Neuron (in vitro differentiated cells): Measurements from ENCODE around the gene SLC22A16.
"Not testable (repeated sequence)": the region's sequence is repeated elsewhere in the genome, so short reads cannot be mapped to it uniquely, and the experiment has no call there.

Source experiments
- H2AFZ ChIP-seq: one replicate; pipeline ENCODE4 v1.6.1; 2013; ENCODE audit warnings: low read depth, mild to moderate bottlenecking, inconsistent platforms, low read length, moderate library complexity
- H3K27me3 ChIP-seq: one replicate; pipeline ENCODE4 v1.6.1; 2013; ENCODE audit warnings: low read length; ENCODE audit not compliant: insufficient read depth
- H3K36me3 ChIP-seq: one replicate; pipeline ENCODE4 v1.6.1; 2013; ENCODE audit warnings: low read length; ENCODE audit not compliant: insufficient read depth
- H3K4me1 ChIP-seq: one replicate; pipeline ENCODE4 v1.6.1; 2013; ENCODE audit warnings: low read length; ENCODE audit not compliant: insufficient read depth
- H3K4me3 ChIP-seq: 2 replicates; pipeline ENCODE4 v1.5.1; 2013; ENCODE audit warnings: mild to moderate bottlenecking, low read length, moderate library complexity
- H3K9me3 ChIP-seq: one replicate; pipeline ENCODE4 v1.6.1; 2013; ENCODE audit warnings: low read length

The SLC22A16 gene

DNA sequence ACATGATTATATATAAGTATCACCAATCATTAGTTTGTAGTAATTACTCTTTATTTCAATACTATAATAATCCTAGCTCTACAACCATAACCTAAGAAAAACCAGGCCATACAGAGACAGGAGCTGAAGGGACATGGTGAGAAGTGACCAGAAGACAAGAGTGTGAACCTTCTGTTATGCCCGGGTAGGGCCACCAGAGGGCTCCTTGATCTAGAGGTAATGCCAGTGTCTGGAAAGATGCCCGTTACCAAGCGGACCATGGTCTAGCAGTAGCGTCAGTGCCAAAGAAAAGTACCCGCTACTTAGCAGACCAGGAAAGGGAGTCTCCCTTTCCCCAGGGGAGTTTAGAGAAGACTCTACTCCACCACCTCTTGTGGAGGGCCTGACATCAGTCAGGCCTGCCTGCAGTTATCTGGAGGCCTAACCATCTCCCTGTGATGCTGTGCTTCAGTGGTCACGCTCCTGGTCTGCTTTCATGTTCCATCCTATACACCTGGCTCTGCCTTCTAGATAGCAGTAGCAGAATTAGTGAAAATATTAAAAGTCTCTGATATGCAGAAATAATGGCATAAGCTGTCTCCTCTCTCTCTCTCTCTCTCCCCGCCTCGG lies 18.7 kb downstream of the SLC22A16 start:
- H3K4me3 ChIP-seq, H3K4me1 ChIP-seq, H2AFZ ChIP-seq, H3K27me3 ChIP-seq, H3K36me3 ChIP-seq, H3K9me3 ChIP-seq: not testable (repeated sequence)

DNA sequence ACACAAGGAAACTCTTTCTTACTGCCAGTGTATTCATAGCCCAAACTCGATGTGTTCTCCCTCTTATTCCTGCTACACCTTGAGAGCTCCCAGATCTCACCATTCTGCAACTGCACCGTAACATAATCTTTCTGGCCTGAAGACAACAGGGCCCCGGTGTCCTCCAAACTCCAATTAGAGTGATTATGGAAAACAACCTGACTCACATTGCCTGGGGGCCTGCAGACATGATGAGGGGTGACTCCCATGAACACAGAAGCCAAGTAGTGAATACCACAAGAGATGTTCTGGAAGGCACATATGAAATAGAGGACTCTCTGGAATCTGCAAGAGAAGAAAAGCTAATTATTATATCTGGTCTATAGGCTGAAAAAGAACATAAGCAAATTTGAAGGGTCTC lies 19.7 kb downstream of the SLC22A16 start:
- Histone ChIP-seq H3K36me3 (no peaks in the 10 kb centered on the region), H3K27me3 (no peaks in the 10 kb centered on the region), H3K4me1 (no peaks in the 10 kb centered on the region), H2AFZ (no peak overlapping the region), H3K9me3 (no peaks in the 10 kb centered on the region), H3K4me3 (no peak overlapping the region)

DNA sequence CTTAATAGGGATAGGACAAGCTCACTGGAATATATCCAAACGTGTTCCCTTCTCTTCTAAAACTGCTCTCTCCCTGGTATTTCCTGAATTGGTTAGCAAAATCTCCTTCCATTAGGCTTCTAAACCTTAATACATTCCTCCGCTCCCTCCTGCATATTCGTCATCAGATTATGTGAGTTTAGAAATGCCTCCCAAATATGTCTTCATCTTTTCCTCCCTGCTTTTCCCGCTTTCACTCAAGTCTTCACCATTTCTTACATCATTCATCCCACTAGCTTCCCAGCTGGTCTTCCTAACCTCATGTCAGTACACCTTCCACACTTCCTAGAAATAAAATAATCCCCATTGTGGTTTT lies 26.9 kb downstream of the SLC22A16 start:
- no peaks in the 10 kb centered on the region for H3K27me3 ChIP-seq

DNA sequence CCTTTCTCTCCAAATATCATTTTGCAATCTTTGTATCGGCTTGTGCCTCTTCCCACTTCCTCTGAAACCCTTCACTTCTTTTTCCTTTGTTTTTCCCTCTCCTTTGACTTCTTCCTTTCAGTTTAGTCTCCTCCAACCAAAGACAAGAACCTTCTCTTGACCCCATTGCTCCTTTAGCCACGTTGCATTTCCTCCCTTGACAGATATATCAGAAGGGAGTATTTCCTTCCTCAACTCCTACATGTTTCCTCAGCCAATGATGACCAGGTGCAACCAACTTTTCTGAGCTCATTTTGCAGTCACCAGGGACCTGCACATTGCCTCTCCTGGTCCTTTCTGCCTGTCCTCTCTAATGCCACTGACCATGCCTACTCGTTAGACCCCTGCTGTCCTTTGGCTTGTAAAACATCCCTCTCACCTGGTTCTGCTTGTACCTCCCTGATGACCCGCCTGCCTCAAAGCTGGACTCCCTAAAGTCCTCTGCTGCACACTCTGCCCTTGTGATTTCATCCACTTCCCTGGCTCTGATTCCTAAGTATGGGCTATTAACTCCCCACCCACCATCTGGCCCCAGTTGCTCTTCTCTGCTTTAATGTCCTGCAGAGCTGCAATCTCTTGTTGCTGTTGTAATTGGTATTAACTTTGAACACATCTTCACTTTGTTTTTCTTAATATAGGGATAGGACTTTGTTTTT lies 27.4 kb downstream of the SLC22A16 start:
- no peak overlapping the region for H3K4me3 ChIP-seq
- no peak overlapping the region for H2AFZ ChIP-seq
- H3K27me3 ChIP-seq: no peaks in the 10 kb centered on the region
- no peaks in the 10 kb centered on the region for H3K36me3 ChIP-seq
- H3K4me1 ChIP-seq: no peaks in the 10 kb centered on the region
- peaks cover 2% of the 10 kb centered on the region for H3K9me3 ChIP-seq

More for the DNA sequence above, 26.9 kb downstream of the SLC22A16 start:
- Histone ChIP-seq H3K4me3 (no peak overlapping the region), H3K4me1 (no peaks in the 10 kb centered on the region), H3K36me3 (no peaks in the 10 kb centered on the region), H3K9me3 (peaks cover 2% of the 10 kb centered on the region), H2AFZ (no peak overlapping the region)

DNA sequence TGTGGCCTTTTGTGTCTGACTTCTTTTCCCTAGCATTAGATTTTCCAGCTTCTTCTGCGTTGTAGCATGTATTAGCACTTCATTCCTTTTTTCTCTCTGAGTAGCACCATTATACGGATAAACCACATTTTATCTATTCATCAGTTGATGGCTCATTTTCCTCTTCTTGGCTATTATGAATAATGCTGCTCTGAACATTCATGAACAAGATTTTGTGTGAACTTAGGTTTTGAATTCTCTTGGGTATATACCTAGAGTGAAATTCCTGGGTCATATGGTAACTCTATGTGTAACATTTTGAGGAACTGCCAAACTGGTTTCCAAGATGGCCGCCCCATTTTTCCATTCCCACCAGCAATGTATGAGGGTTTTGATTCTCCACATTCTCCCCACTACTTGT lies 28.7 kb downstream of the SLC22A16 start:
- Histone ChIP-seq H3K4me3 (no peak overlapping the region), H3K27me3 (no peaks in the 10 kb centered on the region), H3K4me1 (no peaks in the 10 kb centered on the region), H2AFZ (no peak overlapping the region), H3K36me3 (no peaks in the 10 kb centered on the region), H3K9me3 (peaks cover 2% of the 10 kb centered on the region)

DNA sequence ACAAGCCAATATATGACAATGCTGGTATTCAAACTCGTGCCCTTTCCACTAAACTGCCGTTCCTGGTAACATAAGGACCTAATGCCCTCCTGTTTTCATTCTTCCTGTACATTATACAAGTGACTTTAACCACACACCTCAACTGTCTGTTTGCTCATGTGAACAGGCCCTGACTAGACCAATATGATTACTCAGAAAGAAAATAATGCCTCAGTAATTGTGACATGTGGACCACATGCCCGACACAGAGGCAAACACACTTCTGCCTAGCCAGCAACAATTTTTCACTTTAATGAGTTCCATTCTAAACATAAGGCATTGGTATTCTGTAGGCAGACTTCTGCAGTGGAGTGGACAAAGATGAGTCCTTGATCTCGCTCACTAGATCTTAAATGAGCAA lies 30.0 kb downstream of the SLC22A16 start:
- Histone ChIP-seq H3K4me1 (no peaks in the 10 kb centered on the region), H3K36me3 (no peaks in the 10 kb centered on the region), H3K27me3 (peaks cover 6% of the 10 kb centered on the region), H2AFZ (no peak overlapping the region), H3K9me3 (peaks cover 2% of the 10 kb centered on the region), H3K4me3 (no peak overlapping the region)

DNA sequence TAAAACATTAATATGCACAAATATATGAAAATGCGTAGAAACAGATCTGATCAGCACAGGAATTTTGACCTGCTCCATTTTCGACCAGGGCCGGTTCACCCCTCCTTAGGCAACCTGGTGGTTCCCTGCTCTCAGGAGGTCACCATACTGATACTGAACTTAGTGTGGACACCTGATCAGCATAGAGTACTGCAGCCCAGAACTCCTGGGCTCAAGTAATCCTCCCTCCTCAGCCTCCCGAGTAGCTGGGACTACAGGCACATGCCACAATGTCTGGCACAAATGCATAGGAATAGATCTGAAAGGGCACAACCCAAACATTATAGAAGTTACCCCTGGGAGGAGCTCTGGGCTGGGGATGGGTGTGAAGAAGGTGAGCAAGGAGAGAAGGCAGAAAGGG lies 36.4 kb downstream of the SLC22A16 start:
- H3K4me1 ChIP-seq: no peaks in the 10 kb centered on the region
- H2AFZ ChIP-seq: no peak overlapping the region
- H3K27me3 ChIP-seq: peaks cover 8% of the 10 kb centered on the region
- no peaks in the 10 kb centered on the region for H3K9me3 ChIP-seq
- H3K4me3 ChIP-seq: no peak overlapping the region
- no peaks in the 10 kb centered on the region for H3K36me3 ChIP-seq

DNA sequence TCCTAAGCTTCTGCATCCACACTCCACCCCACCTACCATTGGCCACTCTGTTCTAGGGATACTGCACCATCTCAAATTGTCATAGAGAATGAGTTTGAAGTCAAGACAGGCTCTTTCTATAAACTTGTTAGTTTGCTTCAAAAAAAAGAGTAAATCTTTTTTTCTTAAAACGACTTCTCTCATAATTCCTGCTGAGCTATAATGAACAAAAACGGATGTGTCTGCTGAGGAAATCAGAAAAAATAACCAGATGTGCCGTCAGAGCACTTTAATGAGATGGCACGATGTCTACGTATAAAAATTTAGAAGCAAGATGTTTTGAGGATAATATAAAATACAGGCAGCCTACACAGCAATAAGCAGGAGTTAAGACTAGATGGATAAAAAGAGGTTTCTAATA lies 37.1 kb downstream of the SLC22A16 start:
- Histone ChIP-seq H3K4me1 (no peaks in the 10 kb centered on the region), H2AFZ (no peak overlapping the region), H3K4me3 (no peak overlapping the region), H3K36me3 (no peaks in the 10 kb centered on the region), H3K27me3 (peaks cover 8% of the 10 kb centered on the region), H3K9me3 (no peaks in the 10 kb centered on the region)

DNA sequence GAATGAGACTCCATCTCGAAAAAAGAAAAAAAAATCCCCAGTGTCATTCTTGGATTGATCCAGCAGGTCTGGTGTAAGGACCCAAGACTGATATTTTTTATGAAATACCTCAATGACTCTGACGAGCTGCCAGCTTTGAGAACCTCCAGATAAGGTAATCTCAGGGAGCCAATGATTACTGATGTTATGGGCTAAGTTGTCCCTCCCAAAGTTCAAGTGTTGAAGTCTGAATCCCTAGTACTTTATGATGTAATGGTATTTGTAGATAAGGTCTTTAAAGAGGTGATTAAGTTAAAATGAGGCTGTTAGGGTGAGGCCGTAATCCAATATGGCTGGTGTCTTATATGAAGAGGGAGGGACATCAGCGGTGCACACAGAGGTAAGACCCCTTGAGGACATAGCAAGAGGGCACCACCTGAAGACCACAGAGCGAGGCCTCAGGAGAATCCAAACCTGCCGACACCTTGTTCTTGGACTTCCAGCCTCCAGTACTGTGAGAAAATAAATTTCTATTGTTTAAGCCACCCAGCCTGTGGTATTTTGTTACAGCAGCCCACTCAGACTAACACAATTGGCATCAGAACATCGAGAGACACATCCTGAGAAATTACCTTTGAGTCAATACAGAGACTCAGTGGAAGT lies 41.3 kb downstream of the SLC22A16 start:
- no peak overlapping the region for H3K4me3 ChIP-seq
- H3K36me3 ChIP-seq: no peaks in the 10 kb centered on the region
- H3K27me3 ChIP-seq: no peaks in the 10 kb centered on the region
- H3K4me1 ChIP-seq: no peaks in the 10 kb centered on the region
- no peak overlapping the region for H2AFZ ChIP-seq
- no peaks in the 10 kb centered on the region for H3K9me3 ChIP-seq

DNA sequence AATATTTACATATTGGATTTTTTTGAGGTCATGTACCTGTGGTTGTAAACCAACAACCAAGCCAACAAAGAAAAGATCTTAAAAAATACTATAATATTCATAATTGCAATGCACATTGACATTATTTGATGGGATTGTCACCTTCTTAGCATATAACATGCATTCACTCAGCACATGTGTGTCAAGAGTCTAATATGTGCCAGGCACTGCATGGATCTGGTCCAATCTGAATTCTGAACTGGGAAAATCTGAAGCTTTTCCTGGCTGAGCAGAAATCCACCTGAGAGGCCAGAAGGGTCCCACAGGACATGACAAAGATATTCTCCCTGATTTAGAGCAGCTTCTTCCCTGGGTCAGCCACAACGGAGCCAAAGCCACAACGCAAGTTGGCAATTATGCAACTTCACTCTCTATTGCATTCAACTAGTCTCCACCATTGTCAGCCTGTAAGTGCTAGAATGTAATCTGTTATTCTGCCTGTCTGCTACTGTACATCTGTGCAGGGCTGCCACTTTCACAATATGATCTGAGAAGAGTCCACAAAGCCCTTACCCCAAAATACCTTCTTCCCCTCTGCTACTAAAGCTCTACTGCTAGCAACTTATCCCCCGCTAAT lies 44.0 kb downstream of the SLC22A16 start:
- no peaks in the 10 kb centered on the region for H3K9me3 ChIP-seq
- no peak overlapping the region for H3K4me3 ChIP-seq
- H3K36me3 ChIP-seq: no peaks in the 10 kb centered on the region
- peaks cover 4% of the 10 kb centered on the region for H3K27me3 ChIP-seq
- H3K4me1 ChIP-seq: no peaks in the 10 kb centered on the region
- no peak overlapping the region for H2AFZ ChIP-seq

DNA sequence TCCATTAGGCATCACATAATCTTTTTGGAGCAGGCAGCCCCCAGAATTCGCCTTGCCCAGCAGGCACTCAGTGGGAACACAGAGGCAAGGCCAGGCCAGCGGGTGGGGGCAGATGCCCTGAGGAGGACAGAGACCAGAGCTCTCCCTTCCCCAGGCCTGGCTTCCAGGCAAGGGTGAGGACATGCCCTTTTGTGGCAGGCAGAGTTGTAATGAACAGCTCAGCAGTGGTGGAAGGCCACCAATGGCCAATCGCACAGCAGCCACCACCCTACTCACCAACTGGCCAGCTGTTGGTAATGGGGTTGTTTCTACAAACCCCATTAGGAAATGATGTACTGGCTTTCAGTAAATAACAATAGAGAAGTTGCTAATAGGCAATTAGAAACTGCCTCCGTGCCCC lies 45.7 kb downstream of the SLC22A16 start:
- H3K4me3 ChIP-seq: no peak overlapping the region
- no peaks in the 10 kb centered on the region for H3K36me3 ChIP-seq
- no peaks in the 10 kb centered on the region for H3K9me3 ChIP-seq
- H3K27me3 ChIP-seq: peaks cover 4% of the 10 kb centered on the region
- no peak overlapping the region for H2AFZ ChIP-seq
- H3K4me1 ChIP-seq: no peaks in the 10 kb centered on the region

DNA sequence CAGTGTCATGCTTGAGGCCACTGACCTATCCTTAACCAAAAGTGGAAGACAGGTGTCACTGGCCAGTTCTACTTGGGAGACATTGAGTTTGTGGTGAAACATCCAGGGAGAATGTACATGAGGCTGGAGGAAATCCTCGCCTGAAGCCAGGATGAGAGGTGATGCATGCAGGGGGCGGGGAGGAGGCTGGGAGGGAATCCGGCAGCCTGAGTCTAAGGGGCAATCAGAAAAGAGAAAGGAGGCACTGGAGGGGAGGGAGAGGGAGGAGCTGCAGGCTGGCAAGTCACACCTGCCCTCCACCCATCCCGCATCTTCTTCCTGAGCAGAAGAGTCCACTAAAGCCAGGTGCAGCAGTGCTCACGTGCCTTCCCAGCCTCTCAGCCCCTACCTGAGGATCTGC lies 46.2 kb downstream of the SLC22A16 start:
- Histone ChIP-seq H2AFZ (no peak overlapping the region), H3K36me3 (no peaks in the 10 kb centered on the region), H3K9me3 (no peaks in the 10 kb centered on the region), H3K4me3 (no peak overlapping the region), H3K4me1 (no peaks in the 10 kb centered on the region), H3K27me3 (peaks cover 4% of the 10 kb centered on the region)

DNA sequence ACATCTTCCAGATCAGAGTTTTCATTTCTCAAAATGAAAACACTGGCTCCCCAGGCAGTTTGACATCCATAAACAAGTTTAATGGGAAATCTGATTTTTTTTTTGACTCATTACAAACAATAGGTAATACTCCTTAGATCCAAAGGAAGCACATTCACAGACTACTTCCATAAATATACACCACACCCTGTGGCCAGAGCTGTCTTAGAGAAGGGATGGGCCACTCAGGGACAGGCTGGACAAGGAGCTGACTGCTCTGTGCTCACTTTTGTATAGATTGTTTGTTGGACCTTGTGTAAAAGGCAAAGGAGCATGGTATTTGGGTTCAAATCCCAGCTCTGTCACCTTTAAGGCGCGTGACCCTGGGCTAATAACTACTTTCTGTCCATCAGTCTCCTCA lies 48.3 kb downstream of the SLC22A16 start:
- Histone ChIP-seq H3K4me3 (no peak overlapping the region), H3K36me3 (no peaks in the 10 kb centered on the region), H2AFZ (no peak overlapping the region), H3K9me3 (no peaks in the 10 kb centered on the region), H3K27me3 (peaks cover 4% of the 10 kb centered on the region), H3K4me1 (no peaks in the 10 kb centered on the region)
